NT2/D1 (cell line): ENCODE measurements around the gene FAM124A.

Experiments used
- SUZ12 ChIP-seq: IDR thresholded peaks from 2 replicates; pipeline ENCODE4 v1.6.1; 2011; ENCODE audit not compliant: insufficient read length, insufficient read depth; ENCODE audit errors: extremely low read depth
- YY1 ChIP-seq: IDR thresholded peaks from 2 replicates; pipeline ENCODE4 v1.6.1; 2011; ENCODE audit not compliant: insufficient read length, insufficient read depth

DNA sequence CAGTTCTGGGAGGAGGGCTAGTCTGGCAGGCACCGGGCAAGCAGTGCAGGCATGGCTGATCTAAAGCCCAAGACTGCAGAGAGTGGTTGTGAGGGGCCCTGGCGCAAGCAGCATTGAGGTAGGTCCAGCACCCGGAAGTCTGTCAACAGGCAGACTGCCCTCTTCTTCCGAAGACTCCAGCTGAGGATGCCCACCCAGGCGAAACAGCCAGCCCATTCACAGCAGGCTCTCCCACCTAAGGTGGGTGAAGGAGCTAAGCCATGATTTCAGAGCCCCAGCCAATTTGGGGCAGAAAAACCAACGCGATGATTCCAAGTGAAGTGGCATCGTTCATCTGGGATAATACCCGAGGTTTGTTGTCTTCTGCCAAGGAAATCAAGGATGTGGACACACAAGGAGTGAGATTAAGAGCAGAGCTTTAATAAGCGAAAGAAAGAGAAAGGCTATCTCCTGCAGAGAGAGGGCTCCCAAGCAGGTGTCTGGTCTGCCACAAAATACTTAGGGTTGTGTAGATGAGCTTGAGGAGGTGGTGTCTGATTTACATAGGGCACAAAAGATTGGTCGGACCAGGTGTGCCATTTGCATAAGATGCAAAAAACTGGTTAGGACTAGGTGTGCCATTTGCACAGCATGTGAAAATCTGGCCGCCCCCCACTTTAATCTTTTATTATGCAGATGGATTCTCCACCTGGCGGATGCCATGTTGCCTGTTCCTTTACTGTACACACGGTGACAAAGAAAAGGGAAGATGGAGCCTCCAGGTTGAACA lies 22.6 kb downstream of the FAM124A start:
- TF ChIP-seq YY1 (no peak), SUZ12 (no peak)
